Activated CD4-positive, alpha-beta T cell treated with anti-CD3 and anti-CD28 coated beads, Interleukin-2, amount 50 U/mL, for 48 hours (primary cell): Measurements from ENCODE around the gene POU2F1.
A peak's percentile ranks its signal among the peaks of the same experiment; 100 is the strongest.

Source experiments
- DNase-seq, 2 experiments: peaks; one replicate each; pipeline ENCODE4 v3.0.0-alpha.2; 2020

Gene POU2F1

GRCh38 chr1:167375949-167376348 is 155.3 kb downstream of the POU2F1 start:
- no peak for DNase-seq

DNA sequence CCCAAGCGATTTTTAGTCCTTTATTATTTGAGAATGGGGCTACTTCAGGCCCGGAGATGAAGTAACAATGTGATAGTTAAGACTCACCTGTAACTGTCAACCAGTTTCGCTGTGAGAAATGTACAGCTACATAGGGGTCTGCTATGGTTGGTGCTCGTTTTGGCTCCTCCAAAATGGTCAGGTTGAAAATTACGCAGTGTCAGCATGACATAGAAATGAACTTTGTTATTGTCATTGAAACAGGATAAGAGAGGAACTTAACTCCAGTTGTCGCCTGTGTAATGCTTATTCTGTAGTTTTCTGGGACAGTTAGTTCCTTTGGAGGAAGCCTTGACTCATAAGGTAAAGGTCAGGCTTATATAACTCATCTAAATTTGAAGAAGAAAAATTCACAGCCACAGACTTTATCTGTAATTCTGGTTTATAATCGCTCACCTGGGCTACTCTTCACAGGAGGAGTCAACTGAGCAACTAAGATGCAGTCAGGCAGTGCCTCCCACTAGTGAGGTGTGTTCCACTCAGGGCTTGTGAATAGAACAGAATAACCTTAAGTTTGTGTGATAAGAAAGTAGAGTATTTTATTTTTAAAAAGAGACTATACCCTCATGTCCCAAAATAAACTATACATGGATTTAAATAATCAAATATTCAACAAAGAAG is 166.7 kb downstream of the POU2F1 start:
- DNase-seq, result no peak

DNA sequence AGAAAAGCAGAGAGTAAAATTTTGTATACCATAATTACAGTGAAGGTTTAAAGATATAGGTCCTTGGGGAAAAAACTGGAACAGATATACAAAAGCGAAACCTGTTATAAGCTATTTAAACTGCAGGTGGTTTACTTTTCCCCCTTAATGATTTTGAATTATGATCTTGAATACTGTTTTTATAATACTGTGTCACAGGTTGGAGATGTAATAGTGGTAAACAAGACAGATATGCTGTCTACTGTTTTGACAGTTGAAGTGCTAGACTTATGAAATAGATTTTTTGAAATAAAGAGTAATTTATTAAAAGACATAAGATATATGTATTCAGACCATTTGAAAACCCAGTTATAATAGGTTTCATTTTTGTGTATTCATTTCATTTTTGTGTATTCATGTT is 168.3 kb downstream of the POU2F1 start:
- no peak for DNase-seq

- no peak for DNase-seq
Observed at GRCh38 chr1:167392200-167392696, 171.6 kb downstream of the POU2F1 start.

- no peak for DNase-seq
Observed at GRCh38 chr1:167400359-167400953, 179.8 kb downstream of the POU2F1 start.

GRCh38 chr1:167401260-167401873 is 180.7 kb downstream of the POU2F1 start:
- DNase-seq, result peak; percentile 41 to 48

- DNase-seq, result no peak
Observed at GRCh38 chr1:167404161-167404888, 183.6 kb downstream of the POU2F1 start.

DNA sequence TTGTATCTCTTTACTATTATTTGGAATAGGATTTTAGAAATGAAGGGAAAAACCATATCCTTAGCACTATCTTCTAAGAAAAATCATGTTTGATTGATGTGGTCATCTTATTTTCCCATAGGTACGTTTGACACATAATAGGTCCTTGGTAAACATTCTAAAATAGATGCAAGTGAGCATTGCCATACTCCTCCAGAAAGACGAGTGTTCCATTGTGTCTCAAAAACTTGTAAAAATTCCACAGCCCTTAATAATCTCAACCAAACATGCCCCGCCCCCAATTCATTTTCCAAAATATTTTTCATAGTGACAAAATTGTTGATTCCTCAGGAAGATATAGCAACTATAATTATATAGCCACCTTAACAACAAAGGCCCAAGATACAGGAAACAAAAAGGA is 184.2 kb downstream of the POU2F1 start:
- DNase-seq, result no peak

DNA sequence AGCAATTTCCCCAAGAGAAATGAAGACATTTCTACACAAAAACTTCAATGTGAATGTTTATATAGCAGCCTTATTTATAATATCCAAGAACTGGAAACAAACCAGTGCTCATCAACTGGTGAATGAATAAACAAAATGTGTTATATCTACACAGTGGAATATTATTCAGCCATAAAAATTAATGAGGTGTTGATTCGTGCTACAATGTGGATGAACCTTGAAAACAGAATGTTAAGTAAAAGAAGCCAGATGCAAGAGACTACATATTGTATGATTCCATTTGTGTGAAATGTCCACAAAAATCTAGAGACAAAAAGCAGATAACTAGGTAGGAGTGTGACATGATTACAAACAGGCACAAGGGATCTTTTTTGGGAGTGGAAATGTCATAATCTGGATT is 187.7 kb downstream of the POU2F1 start:
- no peak for DNase-seq

GRCh38 chr1:167409183-167409582 is 188.5 kb downstream of the POU2F1 start:
- no peak for DNase-seq

- peak; percentile 34 to 37 for DNase-seq
Observed at GRCh38 chr1:167412072-167412471, 191.4 kb downstream of the POU2F1 start.

DNA sequence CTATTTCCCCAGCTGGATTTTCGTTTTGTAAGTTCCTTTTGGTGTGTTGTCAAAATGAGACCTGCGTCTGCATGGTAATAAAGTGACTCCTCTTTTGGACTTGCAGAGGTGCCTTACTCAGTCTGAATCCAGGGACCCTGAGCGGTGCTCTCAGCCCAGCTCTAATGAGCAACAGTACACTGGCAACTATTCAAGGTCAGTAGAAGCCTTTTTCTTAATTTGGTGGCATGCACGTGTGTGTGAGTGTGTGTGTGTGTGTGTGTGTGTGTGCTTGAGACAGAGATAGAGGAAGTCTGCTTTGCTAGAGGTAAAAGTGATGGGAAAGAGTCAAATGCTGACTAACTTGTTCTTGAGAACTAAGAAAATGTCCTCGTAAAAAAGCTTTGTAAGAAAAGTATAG is 192.2 kb downstream of the POU2F1 start:
- no peak for DNase-seq

DNA sequence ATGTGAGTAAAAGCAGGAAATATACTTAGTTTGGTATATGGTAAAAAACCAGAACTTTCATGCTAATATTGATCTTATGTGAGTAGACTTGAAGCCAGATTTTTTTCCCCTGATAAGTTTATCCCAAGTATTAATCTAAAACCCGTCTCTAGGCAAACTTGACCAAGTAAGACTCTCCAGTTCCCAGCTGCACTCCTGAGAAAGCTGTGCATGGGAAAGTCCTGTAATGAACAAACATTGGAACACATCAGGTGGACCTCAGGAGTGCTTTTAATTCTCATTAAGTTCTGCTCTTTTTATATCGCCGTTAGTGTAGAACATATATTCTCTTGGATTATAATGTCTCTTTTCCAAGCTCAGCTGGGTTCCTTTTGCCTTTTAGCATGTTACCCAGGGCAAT is 192.6 kb downstream of the POU2F1 start:
- no peak for DNase-seq

DNA sequence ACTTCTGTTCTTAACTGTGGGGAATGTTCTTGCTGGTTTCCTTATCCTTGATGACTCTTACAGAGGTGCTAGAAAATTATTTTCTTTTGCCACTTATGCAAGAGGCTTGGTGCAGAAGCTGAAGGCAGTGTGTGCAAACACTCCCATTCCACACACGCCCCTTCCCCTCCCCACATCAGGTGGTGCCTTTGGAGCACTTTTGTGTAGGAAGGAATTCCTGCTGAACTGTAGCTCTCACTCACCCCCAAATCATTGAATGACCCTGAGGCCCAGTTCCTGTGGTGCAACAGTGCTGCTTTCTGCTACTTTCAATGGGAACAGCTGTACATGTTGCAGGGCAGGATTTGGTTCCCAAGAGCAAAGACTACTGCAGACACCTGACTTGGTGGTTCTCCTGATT is 195.8 kb downstream of the POU2F1 start:
- no peak for DNase-seq

DNA sequence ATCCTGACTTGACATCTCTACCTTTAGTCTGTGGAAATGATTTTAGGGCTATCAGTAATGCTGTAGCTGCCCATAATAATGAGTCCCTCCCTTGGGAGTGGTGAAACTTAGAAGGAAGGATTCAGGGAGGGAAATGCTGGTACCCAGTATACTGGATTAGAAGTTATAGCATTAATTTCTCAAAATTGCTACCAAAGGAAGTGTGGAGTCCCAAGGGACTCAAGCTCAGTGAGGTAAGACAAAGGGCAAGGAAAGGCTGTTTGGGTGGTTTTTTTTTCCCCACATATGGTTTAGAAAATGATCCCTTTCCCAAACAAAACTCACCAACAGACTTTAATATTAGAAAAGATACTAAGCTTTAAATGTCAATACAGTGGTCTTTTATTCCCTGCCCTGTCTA is 197.7 kb downstream of the POU2F1 start:
- no peak for DNase-seq

DNA sequence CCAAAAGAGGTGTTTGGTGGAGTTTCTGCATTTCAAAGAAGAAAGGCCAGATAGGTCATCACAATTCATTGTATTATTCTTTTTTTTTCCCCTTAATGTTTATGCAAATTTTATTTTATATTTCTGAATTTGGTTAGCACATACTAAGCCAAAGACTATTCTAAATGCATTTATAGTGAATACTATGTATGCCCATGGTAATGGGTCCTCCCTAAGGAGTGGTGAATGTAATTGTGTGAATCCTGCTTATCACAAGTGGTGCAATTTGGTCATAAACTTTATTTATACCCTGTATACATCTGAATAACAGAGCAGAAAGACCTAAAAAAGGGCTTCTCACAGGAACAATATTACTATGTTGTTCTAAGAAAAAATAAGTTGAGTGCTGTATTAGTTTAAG is 198.6 kb downstream of the POU2F1 start:
- no peak for DNase-seq

- no peak for DNase-seq
Observed at GRCh38 chr1:167420510-167420909, 199.8 kb downstream of the POU2F1 start.

DNA sequence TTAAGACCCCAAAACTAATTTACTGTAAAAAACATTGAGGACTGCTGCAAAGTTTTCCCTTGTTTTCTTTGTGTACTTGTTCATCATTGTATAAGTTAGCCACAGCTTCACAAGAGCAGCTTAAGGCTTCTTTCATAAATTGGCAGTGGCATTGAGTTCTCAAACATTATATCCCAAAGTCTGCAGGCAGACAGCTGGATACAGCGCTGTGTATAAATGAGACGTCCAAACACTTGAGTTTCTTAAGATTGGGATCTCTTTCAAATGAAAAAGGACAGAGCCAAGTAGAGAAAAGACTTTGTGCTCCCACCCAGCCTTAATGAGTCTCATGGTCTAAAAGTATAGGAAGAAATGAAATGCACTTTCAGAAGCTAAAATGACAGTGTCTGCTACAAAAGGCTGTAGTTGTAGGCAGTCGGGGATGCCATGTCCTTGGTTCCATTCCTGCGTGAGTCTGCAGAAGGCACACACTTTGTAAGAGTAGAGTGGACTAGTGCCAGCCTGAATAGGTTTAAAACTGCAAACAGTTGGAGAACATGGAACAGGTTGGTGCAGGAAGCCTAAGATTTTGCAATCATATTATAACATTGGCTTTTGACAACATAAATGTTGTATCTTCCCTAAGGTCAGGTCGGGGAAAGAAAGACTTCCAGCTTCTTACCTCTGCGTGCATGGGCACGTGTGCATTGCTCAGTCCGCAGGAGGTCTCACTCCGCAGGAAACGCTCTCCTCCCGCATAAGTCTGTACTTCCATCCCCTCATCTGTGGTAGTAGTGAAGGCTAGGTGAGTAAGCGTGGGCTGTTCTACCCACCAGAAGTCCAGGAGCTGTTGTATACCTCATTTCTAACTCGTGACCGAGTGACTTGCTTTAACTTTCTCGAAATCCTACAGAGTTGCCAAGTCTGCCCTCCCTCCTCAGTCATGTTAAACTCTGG is 203.3 kb downstream of the POU2F1 start:
- DNase-seq, result no peak

DNA sequence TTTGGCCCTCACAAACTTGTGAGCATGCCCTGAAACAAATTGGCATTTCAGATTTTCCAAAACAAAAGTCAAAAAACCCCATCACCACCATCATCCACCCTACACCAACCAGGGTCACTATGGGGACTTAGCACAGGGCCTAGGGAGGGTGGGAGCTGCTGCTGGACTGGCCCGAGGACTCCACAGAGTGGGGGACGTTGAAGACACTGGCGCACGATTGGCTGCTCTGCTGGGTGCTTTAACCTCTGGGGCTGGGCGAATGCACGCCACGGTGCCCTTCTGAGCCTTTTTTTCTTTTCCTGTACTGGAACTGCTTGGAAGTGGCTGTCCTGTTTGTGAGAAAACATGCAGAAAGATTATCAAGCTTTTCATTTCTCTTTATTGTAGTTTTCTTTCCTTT is 204.8 kb downstream of the POU2F1 start:
- no peak for DNase-seq

- DNase-seq, result no peak
Observed at GRCh38 chr1:167426716-167427115, 206.0 kb downstream of the POU2F1 start.

GRCh38 chr1:167427848-167428247 is 207.2 kb downstream of the POU2F1 start:
- DNase-seq, result no peak

DNA sequence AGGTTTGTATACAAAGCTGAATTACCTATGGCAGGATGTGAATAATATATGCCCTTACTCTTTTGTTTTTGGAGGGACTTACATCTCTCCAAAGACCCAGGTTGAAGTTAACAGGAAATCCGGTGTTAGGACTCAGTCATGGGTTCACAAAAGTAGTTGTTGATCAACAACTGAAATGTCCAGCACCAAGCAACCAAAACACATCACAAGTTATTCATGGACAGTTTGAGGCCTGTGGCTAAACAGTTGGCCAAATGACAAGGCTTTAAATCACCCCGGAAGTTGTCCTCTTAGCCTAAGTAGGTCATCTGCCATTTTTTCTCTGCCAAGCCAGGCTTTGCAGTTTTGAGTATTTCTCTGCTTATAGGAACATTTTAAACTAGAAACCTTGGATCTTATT is 207.7 kb downstream of the POU2F1 start:
- no peak for DNase-seq

GRCh38 chr1:167429612-167430011 is 208.9 kb downstream of the POU2F1 start:
- DNase-seq, result no peak
